22Rv1 (cell line): ENCODE results near the gene VTI1A.

Source experiments
- ZFX ChIP-seq: fragments of 450-650 bp; IDR thresholded peaks from 2 replicates; pipeline ENCODE4 v1.6.1; 2017; ENCODE audit warnings: antibody characterized with exemption, borderline replicate concordance
- TF ChIP-seq, protein P1 (sequence below): fragments of 450-650 bp; IDR thresholded peaks from 2 replicates; pipeline ENCODE4 v1.5.1; 2017; ENCODE audit warnings: mild to moderate bottlenecking

GRCh38 chr10:112601214-112602090 lies 154.4 kb downstream of the VTI1A start:
- TF ChIP-seq, protein P1, sequence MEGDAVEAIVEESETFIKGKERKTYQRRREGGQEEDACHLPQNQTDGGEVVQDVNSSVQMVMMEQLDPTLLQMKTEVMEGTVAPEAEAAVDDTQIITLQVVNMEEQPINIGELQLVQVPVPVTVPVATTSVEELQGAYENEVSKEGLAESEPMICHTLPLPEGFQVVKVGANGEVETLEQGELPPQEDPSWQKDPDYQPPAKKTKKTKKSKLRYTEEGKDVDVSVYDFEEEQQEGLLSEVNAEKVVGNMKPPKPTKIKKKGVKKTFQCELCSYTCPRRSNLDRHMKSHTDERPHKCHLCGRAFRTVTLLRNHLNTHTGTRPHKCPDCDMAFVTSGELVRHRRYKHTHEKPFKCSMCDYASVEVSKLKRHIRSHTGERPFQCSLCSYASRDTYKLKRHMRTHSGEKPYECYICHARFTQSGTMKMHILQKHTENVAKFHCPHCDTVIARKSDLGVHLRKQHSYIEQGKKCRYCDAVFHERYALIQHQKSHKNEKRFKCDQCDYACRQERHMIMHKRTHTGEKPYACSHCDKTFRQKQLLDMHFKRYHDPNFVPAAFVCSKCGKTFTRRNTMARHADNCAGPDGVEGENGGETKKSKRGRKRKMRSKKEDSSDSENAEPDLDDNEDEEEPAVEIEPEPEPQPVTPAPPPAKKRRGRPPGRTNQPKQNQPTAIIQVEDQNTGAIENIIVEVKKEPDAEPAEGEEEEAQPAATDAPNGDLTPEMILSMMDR = no peak
- no peak for TF ChIP-seq ZFX
